NT2/D1 (cell line): ENCODE results near the gene LBHD2.

Source experiments
- YY1 ChIP-seq: IDR thresholded peaks from 2 replicates; pipeline ENCODE4 v1.6.1; 2011; ENCODE audit not compliant: insufficient read length, insufficient read depth
- ZNF274 ChIP-seq: IDR thresholded peaks from 2 replicates; pipeline ENCODE4 v1.6.1; 2011; ENCODE audit warnings: mild to moderate bottlenecking, low read depth, low read length

GRCh38 chr14:103052407-103052806 lies 31.6 kb upstream of the LBHD2 start:
- TF ChIP-seq ZNF274: no peak
- no peak for TF ChIP-seq YY1
